Common myeloid progenitor, CD34-positive (primary cell): ENCODE measurements around the gene BRAT1. TPM values are rescaled to one million over a fixed set of nuclear protein-coding genes. Genes with fewer than 3 reads are reported as not detected.

ENCODE experiments used
- CTCF ChIA-PET: fragments of 350-600 bp; sonication (Branson Sonifier 250); formaldehyde crosslinking; loops from one replicate; lab custom pipeline; 2021; ENCODE audit warnings: antibody characterized with exemption; lab: Charles Lee
- POLR2A ChIA-PET: fragments of 350-600 bp; sonication (Branson Sonifier 250); formaldehyde crosslinking; loops from one replicate; lab custom pipeline; 2021; ENCODE audit warnings: antibody characterized with exemption; lab: Charles Lee
- DNase-seq, 3 donors: peaks; one replicate each; pipeline versions ENCODE4 v3.0.0 to v3.0.0-alpha.2; 2013
- H3K27ac ChIP-seq, 2 experiments: 1 replicate in 1 of 2; 2 replicates in 1 of 2; pipeline ENCODE4 v1.7.0; 2013; ENCODE audit warnings: inconsistent platforms in 2 of 2, low read length in 2 of 2, mild to moderate bottlenecking in 2 of 2, low read depth in 1 of 2, moderate library complexity in 1 of 2; ENCODE audit not compliant: severe bottlenecking in 2 of 2, insufficient read depth in 1 of 2, poor library complexity in 1 of 2
- H3K27me3 ChIP-seq, 5 experiments: replicated peaks in 2 of 5; 1 replicate in 3 of 5; 2 replicates in 2 of 5; pipeline versions ENCODE4 v1.6.1 to v1.7.0; 2013; ENCODE audit warnings: low read length in 4 of 5, mild to moderate bottlenecking in 2 of 5, moderate library complexity in 2 of 5, inconsistent platforms in 1 of 5; ENCODE audit not compliant: insufficient read depth in 5 of 5, control insufficient read depth in 4 of 5
- H3K36me3 ChIP-seq, 4 experiments: 1 replicate in 2 of 4; 2 replicates in 2 of 4; pipeline versions ENCODE4 v1.6.1 to v1.7.0; 2013; ENCODE audit warnings: low read length in 3 of 4, control low read depth in 1 of 4, mild to moderate bottlenecking in 1 of 4; ENCODE audit not compliant: control insufficient read depth in 4 of 4, insufficient read depth in 4 of 4
- H3K4me1 ChIP-seq, 4 experiments: 1 replicate in 3 of 4; 2 replicates in 1 of 4; pipeline versions ENCODE4 v1.6.1 to v1.7.1; 2013; ENCODE audit warnings: low read length in 3 of 4, mild to moderate bottlenecking in 3 of 4, control low read depth in 1 of 4, inconsistent platforms in 1 of 4, moderate library complexity in 1 of 4; ENCODE audit not compliant: control insufficient read depth in 4 of 4, insufficient read depth in 4 of 4; ENCODE audit errors: control extremely low read depth in 1 of 4
- H3K4me3 ChIP-seq, 7 experiments: 1 replicate in 4 of 7; 2 replicates in 3 of 7; pipeline versions ENCODE4 v1.5.1 to v1.7.0; 2013; ENCODE audit warnings: mild to moderate bottlenecking in 7 of 7, low read length in 6 of 7, moderate library complexity in 6 of 7, inconsistent platforms in 2 of 7, low read depth in 2 of 7, control low read depth in 1 of 7; ENCODE audit not compliant: insufficient read depth in 4 of 7, control insufficient read depth in 1 of 7; ENCODE audit errors: extremely low read depth in 1 of 7
- H3K9me3 ChIP-seq, 5 experiments: 1 replicate in 4 of 5; 2 replicates in 1 of 5; pipeline versions ENCODE4 v1.6.1 to v1.7.1; 2013; ENCODE audit warnings: low read length in 4 of 5, mild to moderate bottlenecking in 2 of 5, inconsistent platforms in 1 of 5, low read depth in 1 of 5, moderate library complexity in 1 of 5; ENCODE audit not compliant: control insufficient read depth in 4 of 5, insufficient read depth in 2 of 5; ENCODE audit errors: control extremely low read depth in 1 of 5
- WGBS: methylation state at CpG from one replicate; pipeline ENCODE4 v1.1.5; 2013; ENCODE audit not compliant: insufficient coverage; 5-methylcytosine and 5-hydroxymethylcytosine counted together
- polyA plus RNA-seq: library from polyadenylated mRNA; unstranded; fragments of 120-200 nt; gene quantifications from one replicate; pipeline ENCODE4 v1.2.1, GENCODE V29; 2013

Gene BRAT1
- polyA plus RNA-seq: 19.9 TPM

DNA sequence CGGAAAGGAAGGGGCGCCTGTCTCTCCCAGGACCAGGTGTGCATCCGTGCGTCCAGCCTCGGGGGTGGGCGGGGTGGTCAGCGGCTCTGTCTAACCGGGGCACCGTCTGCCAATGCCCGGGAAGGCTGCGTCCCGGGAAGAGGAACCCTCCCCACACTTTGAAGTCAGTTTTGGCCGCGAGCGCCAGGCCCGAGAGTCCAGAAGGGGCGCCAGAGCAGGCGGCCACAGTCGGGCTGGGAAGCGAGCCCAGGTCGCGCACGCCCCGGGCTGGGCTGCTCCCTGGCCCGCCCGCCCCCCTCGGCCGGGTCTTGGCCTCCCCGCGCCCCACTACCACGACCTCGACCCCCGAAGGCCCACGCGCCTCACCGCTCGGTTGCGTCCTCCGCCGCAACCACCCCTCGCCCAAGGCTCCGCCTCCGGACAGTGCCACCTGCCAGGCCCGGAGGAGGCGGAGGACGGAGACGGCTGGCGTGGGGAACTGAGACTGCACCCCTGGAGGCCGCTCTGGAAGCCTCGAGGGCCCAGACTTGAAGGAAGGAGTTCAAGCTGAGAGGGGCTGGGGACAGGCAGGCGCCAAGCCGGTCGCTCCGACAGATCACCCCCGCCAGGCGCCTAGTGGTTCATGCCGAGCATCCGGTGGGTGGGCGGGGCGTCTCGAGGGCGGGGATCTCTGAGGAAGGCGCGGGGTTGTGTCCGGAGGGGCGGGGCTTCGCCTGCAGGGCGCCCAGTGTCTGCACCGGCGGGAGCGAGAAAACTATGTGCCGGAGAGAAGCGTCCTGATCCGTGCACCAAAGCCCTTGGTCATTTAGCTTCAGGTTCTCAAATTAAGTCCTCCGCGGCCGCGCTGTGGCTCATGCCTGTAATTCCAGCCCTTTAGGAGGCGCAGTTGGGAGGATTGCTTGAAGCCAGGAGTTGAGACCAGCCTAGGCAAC lies at the start of gene BRAT1:
BRAT1 (minus strand) TSS at position 404 of the 932 bp plus-strand sequence. CDS start 1,093 bp downstream, outside the sequence.
- Histone ChIP-seq H3K36me3 (peaks cover 0 to 6% (median 1%) of the 10 kb centered on the region in 4 experiments), H3K4me3 (peak within 1 kb of the TSS; percentile 62 to 85 (median 80)), H3K27ac (peak within 1 kb of the TSS; percentile 99), H3K27me3 (no peaks in the 10 kb centered on the region), H3K9me3 (no peaks in the 10 kb centered on the region), H3K4me1 (peaks cover 0 to 41% (median 34%) of the 10 kb centered on the region in 4 experiments)
- CTCF ChIA-PET: interaction anchor here (1.0 to 1.5 kb wide), 3 partner anchors 10 to 44 kb away, joined by 4 to 6 read pairs (median 4); no protein-coding TSS in a partner anchor
- WGBS: under 1% methylated on average over 70 of the region's 79 CpGs
- peak; percentile 91 to 96 (median 96) for DNase-seq
- POLR2A ChIA-PET: interaction anchor here (1.1 to 2.6 kb wide), 2 partner anchors 26 to 45 kb away, joined by 3 to 10 read pairs; no protein-coding TSS in a partner anchor

DNA sequence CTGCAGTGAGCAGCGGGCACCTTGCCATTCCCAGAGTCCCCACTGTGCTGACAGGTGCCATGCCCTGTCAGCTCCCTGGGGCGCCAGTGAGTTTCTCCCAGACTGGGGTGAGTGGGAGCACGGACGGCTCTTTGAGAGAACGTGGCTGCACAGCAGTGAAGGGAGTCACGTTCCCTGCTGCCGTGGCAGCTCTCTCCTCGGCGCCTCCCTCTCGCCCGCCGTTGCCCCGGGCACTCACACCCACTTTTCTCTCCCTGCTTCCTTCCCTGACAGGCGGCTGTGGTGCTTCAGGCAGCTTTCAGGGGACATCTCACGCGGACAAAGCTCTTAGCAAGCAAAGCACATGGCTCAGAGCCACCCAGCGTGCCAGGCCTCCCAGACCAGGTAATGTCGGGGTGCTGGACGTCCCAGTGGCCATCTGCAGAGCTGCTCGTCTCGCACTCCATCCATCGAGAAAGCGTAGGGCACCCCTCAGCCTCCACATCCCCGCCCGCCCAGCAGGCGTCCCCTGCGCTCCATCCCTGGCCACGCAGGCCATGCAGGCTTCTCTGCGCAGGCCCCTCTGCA lies 49.4 kb upstream of the BRAT1 start:
- Histone ChIP-seq H3K9me3 (no peaks in the 10 kb centered on the region), H3K27me3 (no peaks in the 10 kb centered on the region), H3K36me3 (peaks cover 0 to 10% (median 2%) of the 10 kb centered on the region in 4 experiments), H3K4me3 (no peak overlapping the region), H3K27ac (no peak overlapping the region), H3K4me1 (peaks cover 0 to 40% (median 36%) of the 10 kb centered on the region in 4 experiments)
- 94% methylated on average over 27 of the region's 29 CpGs for WGBS
- DNase-seq: no peak
- CTCF ChIA-PET: interaction anchor here (0.7 to 1.6 kb wide), 7 partner anchors 14 to 105 kb away, joined by 3 to 4 read pairs (median 3); no protein-coding TSS in a partner anchor
- POLR2A ChIA-PET: no interaction called here

DNA sequence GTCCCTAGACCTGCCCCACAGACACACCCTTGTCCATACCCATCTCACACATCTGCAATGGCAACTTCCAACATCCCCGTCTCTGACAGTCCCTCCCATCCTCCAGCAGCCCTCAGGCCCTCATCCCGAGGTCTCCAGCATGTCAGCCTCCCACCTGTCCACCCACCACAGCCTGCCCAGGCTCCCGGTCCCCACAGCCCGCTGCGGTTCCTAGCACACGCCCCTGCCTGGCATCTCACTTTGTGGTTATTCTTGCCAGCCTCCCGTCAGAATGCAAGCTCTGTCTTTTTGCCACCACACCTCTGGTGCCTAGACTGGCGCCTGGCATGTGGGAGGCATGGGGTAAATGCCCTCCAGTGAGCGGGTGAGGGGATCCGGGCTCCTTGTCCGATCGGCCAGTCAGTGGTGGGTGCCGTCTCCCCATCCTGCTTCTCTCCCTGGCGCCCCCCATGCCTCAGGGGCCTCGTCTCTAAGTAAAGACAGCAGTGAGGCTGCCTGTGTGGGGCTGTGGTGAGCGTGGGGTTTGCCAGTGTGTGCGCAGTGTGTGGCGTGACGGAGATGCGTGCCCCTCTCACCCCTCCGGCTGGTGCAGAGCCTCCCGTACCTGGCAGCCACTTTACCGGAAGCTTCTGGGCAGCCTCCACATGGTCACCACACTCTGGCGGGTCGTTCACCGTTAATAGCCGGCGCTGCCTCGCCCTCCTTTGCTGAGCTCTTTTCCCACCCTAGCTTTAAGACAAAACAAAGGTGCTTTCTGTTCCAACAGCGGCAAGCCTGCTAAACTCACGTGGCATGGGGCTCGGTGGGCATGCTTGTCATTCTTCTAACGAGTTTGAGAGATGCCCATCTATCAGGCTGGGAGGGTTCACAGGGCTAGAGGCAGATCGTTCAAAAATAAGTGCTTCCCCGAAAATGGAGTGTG lies 48.0 kb upstream of the BRAT1 start:
- Histone ChIP-seq H3K27me3 (no peaks in the 10 kb centered on the region), H3K4me1 (peaks cover 0 to 28% (median 23%) of the 10 kb centered on the region in 4 experiments), H3K4me3 (no peak overlapping the region), H3K36me3 (peaks cover 0 to 13% (median 5%) of the 10 kb centered on the region in 4 experiments), H3K27ac (no peak overlapping the region), H3K9me3 (no peaks in the 10 kb centered on the region)
- ChIA-PET POLR2A (interaction anchor here (0.9 kb wide), 1 partner anchor 37 kb away, joined by 3 read pairs; no protein-coding TSS in a partner anchor), CTCF (interaction anchor here (0.8 to 1.6 kb wide), 3 partner anchors 12 to 106 kb away, joined by 3 to 4 read pairs (median 4); no protein-coding TSS in a partner anchor)
- DNase-seq: no peak
- 96% methylated on average over 31 of the region's 35 CpGs for WGBS

DNA sequence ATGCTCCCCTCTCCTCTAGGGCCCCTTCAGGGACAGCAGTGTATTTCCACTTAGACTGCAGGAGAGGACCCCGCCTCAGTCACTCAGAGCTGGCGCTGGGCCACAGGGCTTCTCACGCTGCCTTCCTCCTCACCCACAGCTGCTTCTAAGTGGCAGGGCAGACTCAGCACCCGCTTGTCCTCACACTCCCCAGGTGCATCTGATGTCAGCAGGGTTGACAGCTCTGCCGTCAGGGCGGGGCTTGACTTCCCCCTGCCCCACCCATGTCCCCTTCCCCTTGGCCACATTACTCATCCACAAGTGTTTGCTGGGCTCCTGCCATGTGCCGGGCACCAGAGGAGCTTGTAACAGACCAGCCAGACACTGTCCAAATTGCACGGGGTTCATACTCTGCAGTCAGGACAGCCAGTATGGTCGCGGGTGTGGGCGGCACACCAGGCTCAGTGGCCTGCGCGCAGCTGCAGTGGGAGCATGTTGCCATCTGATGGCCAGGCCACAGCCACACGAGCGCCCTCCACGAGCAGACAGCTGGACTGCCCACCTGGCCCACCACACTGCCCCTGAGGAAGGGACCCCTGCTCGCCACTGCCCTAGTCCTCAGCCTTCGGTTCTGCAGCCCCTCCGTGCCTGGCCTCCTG lies 47.2 kb upstream of the BRAT1 start:
- 82% methylated on average over 14 of the region's 19 CpGs for WGBS
- Histone ChIP-seq H3K36me3 (peaks cover 0 to 15% (median 6%) of the 10 kb centered on the region in 4 experiments), H3K27ac (no peak overlapping the region), H3K4me1 (peaks cover 0 to 20% (median 15%) of the 10 kb centered on the region in 4 experiments), H3K4me3 (no peak overlapping the region), H3K27me3 (no peaks in the 10 kb centered on the region), H3K9me3 (no peaks in the 10 kb centered on the region)
- CTCF ChIA-PET: interaction anchor here (0.8 to 1.6 kb wide), 3 partner anchors 13 to 36 kb away, joined by 3 to 4 read pairs (median 3); no protein-coding TSS in a partner anchor
- peak; percentile 38 to 69 (median 60) for DNase-seq
- POLR2A ChIA-PET: no interaction called here

DNA sequence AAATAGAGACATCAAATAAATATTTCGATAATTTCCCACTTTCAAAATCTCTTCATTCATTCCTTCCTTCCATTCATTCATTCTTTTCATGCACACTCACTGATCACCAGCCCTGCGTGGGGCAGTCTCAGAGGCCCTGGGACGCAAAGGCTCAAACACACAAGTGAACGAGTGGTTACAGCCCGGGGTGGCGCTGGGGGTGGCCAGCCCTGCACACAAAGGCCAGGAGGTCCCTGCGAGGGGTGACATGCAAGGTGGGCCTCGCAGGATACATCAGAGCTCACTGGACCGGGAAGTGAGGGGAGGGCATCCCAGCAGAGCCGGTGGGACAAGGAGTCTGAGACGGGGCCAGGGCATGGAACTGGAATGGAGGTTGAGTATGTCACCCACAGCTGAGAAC lies 46.6 kb upstream of the BRAT1 start:
- ChIA-PET POLR2A (no interaction called here), CTCF (interaction anchor here (0.8 to 1.6 kb wide), 3 partner anchors 13 to 36 kb away, joined by 3 to 4 read pairs (median 3); no protein-coding TSS in a partner anchor)
- WGBS: 97% methylated on average over 11 of the region's 11 CpGs

DNA sequence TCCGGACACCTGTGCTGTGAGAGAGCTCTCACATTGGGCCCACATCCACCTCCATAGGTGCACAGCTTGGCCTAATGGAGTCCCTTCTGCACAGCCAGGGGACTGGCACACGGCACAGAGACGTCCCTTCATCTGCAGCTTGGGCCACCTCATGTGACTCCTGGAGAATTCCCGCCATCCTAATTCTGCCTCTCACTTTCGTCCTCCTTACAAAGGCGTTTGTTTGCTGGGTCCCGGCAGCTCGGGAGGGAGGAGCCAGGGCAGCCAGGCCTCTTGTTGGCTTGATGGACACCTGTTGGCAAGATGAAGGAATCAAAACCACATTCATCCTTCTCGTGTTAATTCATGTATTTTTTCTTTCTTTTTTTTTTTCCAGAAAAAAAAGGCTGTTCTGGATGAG lies 45.7 kb upstream of the BRAT1 start:
- 93% methylated on average over 7 of the region's 9 CpGs for WGBS
- CTCF ChIA-PET: interaction anchor here (1.8 to 2.6 kb wide), 3 partner anchors 8 to 15 kb away, joined by 4 to 9 read pairs (median 8); no protein-coding TSS in a partner anchor
- no peak for DNase-seq
- H3K27ac ChIP-seq: no peak overlapping the region
- no peaks in the 10 kb centered on the region for H3K9me3 ChIP-seq
- no peaks in the 10 kb centered on the region for H3K27me3 ChIP-seq
- H3K4me1 ChIP-seq: peaks cover 0 to 5% (median 3%) of the 10 kb centered on the region in 4 experiments
- POLR2A ChIA-PET: interaction anchor here (0.6 kb wide), 1 partner anchor 124 kb away, joined by 3 read pairs; no protein-coding TSS in a partner anchor
- no peak overlapping the region for H3K4me3 ChIP-seq
- peaks cover 0 to 15% (median 9%) of the 10 kb centered on the region in 4 experiments for H3K36me3 ChIP-seq

More for the DNA sequence above, 46.6 kb upstream of the BRAT1 start:
- Histone ChIP-seq H3K27me3 (no peaks in the 10 kb centered on the region), H3K4me1 (peaks cover 0 to 14% (median 9%) of the 10 kb centered on the region in 4 experiments), H3K4me3 (no peak overlapping the region), H3K27ac (no peak overlapping the region), H3K9me3 (no peaks in the 10 kb centered on the region), H3K36me3 (peaks cover 0 to 15% (median 8%) of the 10 kb centered on the region in 4 experiments)
- DNase-seq: no peak
